Endothelial cell (in vitro differentiated cells): ENCODE measurements around the gene SMPD1. TPM values are rescaled to one million over a fixed set of nuclear protein-coding genes. Genes with fewer than 3 reads are reported as not detected.

Experiments used
- DNase-seq: peaks from one replicate; pipeline ENCODE4 v3.0.0; 2021; ENCODE audit warnings: low spot score
- H3K27ac Mint-ChIP-seq: one replicate; pipeline ENCODE4 v1.8.0; 2021; ENCODE audit warnings: mixed read lengths, inconsistent platforms; ENCODE audit not compliant: unreplicated experiment
- H3K27me3 Mint-ChIP-seq: one replicate; pipeline ENCODE4 v1.8.0; 2021; ENCODE audit warnings: mild to moderate bottlenecking, moderate library complexity, mixed read lengths, inconsistent platforms; ENCODE audit not compliant: unreplicated experiment
- H3K36me3 Mint-ChIP-seq: one replicate; pipeline ENCODE4 v1.8.0; 2021; ENCODE audit warnings: mild to moderate bottlenecking, low read depth, mixed read lengths, inconsistent platforms; ENCODE audit not compliant: unreplicated experiment
- H3K4me1 Mint-ChIP-seq: one replicate; pipeline ENCODE4 v1.8.0; 2021; ENCODE audit warnings: mild to moderate bottlenecking, mixed read lengths, inconsistent platforms; ENCODE audit not compliant: unreplicated experiment
- H3K4me3 Mint-ChIP-seq: one replicate; pipeline ENCODE4 v1.8.0; 2021; ENCODE audit warnings: mild to moderate bottlenecking, mixed read lengths, inconsistent platforms; ENCODE audit not compliant: unreplicated experiment
- H3K9me3 Mint-ChIP-seq: one replicate; pipeline ENCODE4 v1.8.0; 2021; ENCODE audit warnings: mixed read lengths, inconsistent platforms; ENCODE audit not compliant: unreplicated experiment
- CTCF ChIP-seq: fragments of 200-600 bp; sonication (generic); IDR thresholded peaks from one replicate; pipeline ENCODE4 v1.5.0; 2021; ENCODE audit warnings: antibody characterized with exemption; ENCODE audit not compliant: unreplicated experiment
- long read RNA-seq: library from polyadenylated mRNA; unstranded; transcript quantifications from one replicate; pipeline ENCODE4 v2.0.0, GENCODE V29; 2020; ENCODE audit not compliant: unreplicated experiment
- total RNA-seq: library from RNA; stranded (reverse); fragmentation: NEBNext Ultra II Directional; extraction: Animal tissue kit (Norgen Biotek cat#: 25700); gene quantifications from one replicate; pipeline ENCODE4 v1.2.1, GENCODE V29; 2021; ENCODE audit not compliant: unreplicated experiment

The SMPD1 gene
- total RNA-seq, result 24.8 TPM
- long read RNA-seq, partial matches to known transcripts, result 1 of 1 reads
- long read RNA-seq, other reads (novel, unspliced or antisense), result 0 of 1 reads

DNA sequence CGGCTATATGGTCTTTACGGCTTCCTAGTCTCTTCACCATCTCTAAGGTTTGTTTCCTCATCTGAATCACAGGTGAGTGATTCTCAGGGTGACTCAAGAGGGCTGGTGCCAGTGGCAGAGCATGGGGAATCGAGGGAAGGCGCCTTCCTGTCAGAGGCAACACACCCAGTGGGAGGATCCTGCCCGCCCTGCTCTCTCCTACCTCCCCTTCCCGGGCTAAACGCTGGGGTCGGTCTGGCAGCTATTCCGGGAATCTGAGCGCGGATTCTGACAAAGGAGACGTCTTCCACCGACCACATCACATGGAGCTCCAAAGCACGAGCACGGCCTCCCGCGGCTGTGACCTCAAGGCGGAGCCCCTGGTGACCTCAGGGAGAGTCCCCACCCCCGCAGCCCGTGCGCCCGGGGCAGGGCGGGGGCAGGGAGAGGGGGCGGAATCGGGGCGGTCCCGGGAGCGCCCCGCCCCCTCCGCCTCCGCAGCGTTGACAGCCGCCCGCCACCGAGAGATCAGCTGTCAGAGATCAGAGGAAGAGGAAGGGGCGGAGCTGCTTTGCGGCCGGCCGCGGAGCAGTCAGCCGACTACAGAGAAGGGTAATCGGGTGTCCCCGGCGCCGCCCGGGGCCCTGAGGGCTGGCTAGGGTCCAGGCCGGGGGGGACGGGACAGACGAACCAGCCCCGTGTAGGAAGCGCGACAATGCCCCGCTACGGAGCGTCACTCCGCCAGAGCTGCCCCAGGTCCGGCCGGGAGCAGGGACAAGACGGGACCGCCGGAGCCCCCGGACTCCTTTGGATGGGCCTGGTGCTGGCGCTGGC, at the start of gene SMPD1:
Gene SMPD1, plus strand, starts transcription at position 570 of the 813 bp plus-strand sequence. Its CDS starts 125 bp downstream, at position 695.
- Mint-ChIP-seq H3K4me3 (peak within 1 kb of the TSS; percentile 94), H3K36me3 (peaks cover 3% of the 10 kb centered on the region), H3K27ac (peak within 1 kb of the TSS; percentile 85), H3K4me1 (peaks cover 8% of the 10 kb centered on the region), H3K9me3 (no peaks in the 10 kb centered on the region), H3K27me3 (peaks cover 15% of the 10 kb centered on the region)
- DNase-seq, result peak; percentile 83
- no peak for TF ChIP-seq CTCF

DNA sequence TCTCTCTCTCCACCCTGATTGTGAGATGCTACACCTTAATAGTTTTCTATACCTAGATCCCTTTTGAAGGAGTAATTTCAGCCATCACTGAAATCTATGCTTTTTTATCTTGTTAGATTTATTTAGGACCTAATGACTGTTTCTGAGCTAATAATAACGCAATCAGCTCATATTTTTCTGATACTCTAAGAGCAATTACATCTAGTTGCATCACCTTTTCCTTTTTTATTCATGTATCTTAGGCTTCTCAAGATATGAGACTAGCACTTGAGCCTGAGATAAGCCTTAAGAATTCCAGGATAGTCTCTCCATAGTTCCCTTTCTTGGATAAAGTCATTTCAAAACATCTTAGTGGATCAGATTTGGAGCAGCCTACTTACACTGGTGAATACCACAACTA, 44.9 kb upstream of the SMPD1 start:
- H3K4me3 Mint-ChIP-seq, result no peak overlapping the region
- H3K27ac Mint-ChIP-seq, result no peak overlapping the region
- TF ChIP-seq CTCF, result no peak
- peaks cover 3% of the 10 kb centered on the region for H3K36me3 Mint-ChIP-seq
- H3K9me3 Mint-ChIP-seq, result no peaks in the 10 kb centered on the region
- DNase-seq, result no peak
- H3K27me3 Mint-ChIP-seq, result no peaks in the 10 kb centered on the region
- no peaks in the 10 kb centered on the region for H3K4me1 Mint-ChIP-seq

DNA sequence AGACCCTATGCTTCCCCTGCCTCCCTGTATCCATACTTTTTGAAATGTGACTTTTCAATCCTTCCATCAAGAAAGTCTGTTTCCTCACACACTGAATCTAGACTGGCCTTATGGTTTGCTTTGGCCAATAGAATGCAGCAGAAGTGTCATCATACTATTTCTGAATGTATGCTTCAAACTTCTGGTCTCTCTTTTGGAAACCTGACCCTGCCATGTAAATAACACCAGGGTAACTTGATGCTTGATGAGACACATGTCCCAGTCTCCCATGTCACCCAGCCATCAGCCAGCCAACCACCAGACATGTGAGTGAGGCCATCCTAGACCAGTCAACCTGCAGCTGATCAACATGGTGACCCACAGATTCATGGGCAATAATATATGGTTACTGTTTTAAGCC, 40.2 kb upstream of the SMPD1 start:
- Mint-ChIP-seq H3K27me3 (peaks cover 2% of the 10 kb centered on the region), H3K4me1 (peaks cover 12% of the 10 kb centered on the region), H3K9me3 (no peaks in the 10 kb centered on the region), H3K36me3 (peaks cover 3% of the 10 kb centered on the region), H3K27ac (no peak overlapping the region), H3K4me3 (no peak overlapping the region)
- TF ChIP-seq CTCF, result no peak
- no peak for DNase-seq

- H3K9me3 Mint-ChIP-seq, result no peaks in the 10 kb centered on the region
- no peak overlapping the region for H3K4me3 Mint-ChIP-seq
- no peak for TF ChIP-seq CTCF
- no peak overlapping the region for H3K27ac Mint-ChIP-seq
- no peak for DNase-seq
- peaks cover 2% of the 10 kb centered on the region for H3K27me3 Mint-ChIP-seq
- H3K4me1 Mint-ChIP-seq, result peaks cover 15% of the 10 kb centered on the region
- H3K36me3 Mint-ChIP-seq, result peaks cover 3% of the 10 kb centered on the region
Measured at GRCh38 chr11:6350486-6350885, 39.8 kb upstream of the SMPD1 start.

DNA sequence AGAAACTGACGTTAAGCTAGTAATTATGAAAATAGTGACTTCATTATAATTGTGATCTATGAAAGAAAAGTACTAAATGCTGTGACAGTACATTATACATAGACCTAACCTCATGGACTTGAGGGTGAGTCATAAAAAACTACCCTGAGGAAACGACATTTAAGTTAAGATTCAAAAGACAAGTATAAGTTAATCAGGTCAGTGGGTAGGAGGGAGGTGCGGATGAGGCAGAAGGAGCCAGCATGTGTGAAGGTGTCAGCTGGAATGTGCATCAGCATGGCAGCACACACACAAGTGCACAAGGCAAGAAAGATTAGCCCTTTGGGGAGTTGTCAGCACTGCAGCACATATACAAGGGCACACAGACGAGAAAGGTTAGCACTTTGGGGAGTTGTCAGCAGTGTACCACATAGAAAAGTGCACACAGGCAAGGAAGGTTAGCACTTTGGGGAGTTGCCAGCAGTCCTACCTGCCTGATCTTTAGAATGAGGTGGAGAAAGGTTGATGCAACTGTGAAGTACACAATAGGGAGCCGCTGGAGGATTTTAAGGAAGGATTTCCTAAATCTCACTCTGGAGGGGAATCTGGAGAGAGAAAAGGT, 38.4 kb upstream of the SMPD1 start:
- Mint-ChIP-seq H3K4me1 (peaks cover 15% of the 10 kb centered on the region), H3K4me3 (no peak overlapping the region), H3K36me3 (peaks cover 3% of the 10 kb centered on the region), H3K27ac (no peak overlapping the region), H3K27me3 (peaks cover 2% of the 10 kb centered on the region), H3K9me3 (no peaks in the 10 kb centered on the region)
- no peak for TF ChIP-seq CTCF
- no peak for DNase-seq
